Endothelial cell of umbilical vein (primary cell): Measurements from ENCODE around the gene ALDH3A2. TPM values are rescaled to one million over a fixed set of nuclear protein-coding genes. Genes with fewer than 3 reads are reported as not detected.

ENCODE experiments used
- BruUV-seq: library from RNA; stranded (reverse); fragments of 400-500 nt; replicated peaks from 2 replicates; lab custom pipeline; 2021; lab: Mats Ljungman, UMichigan
- CTCF ChIA-PET: fragments of 300-600, 350-600 bp; sonication (Branson Sonifier 250); formaldehyde crosslinking; loops from one replicate; lab custom pipeline; 2021; ENCODE audit warnings: antibody characterized with exemption, inconsistent platforms; lab: Charles Lee
- POLR2A ChIA-PET: fragments of 300-600, 350-600 bp; sonication (Branson Sonifier 250); formaldehyde crosslinking; loops from one replicate; lab custom pipeline; 2021; ENCODE audit warnings: antibody characterized with exemption, inconsistent platforms; lab: Charles Lee
- DNase-seq: peaks from one replicate; pipeline ENCODE4 v3.0.0-alpha.2; 2011; ENCODE audit warnings: low read depth, low spot score
- FAIRE-seq: peaks from 2 replicates; lab custom pipeline; 2011; peaks lifted over from hg19 to GRCh38; lab: Jason Lieb, UNC
- H2AFZ ChIP-seq: 2 replicates; pipeline ENCODE4 v1.6.0; 2012; ENCODE audit warnings: low read depth, low read length, control low read depth, inconsistent platforms
- H3K27ac ChIP-seq: 2 replicates; pipeline ENCODE4 v1.5.1; 2011; ENCODE audit warnings: low read depth, mild to moderate bottlenecking, control low read depth, low read length, moderate library complexity; ENCODE audit not compliant: insufficient read depth
- H3K27me3 ChIP-seq, 2 experiments: 2 replicates each; pipeline versions ENCODE4 v1.6.0 to v1.6.1; 2011; ENCODE audit warnings: low read length in 2 of 2, mixed read lengths in 1 of 2; ENCODE audit not compliant: control insufficient read depth in 2 of 2, insufficient read depth in 2 of 2
- H3K36me3 ChIP-seq, 2 experiments: 2 replicates in 1 of 2; 3 replicates in 1 of 2; pipeline ENCODE4 v1.5.1; 2011; ENCODE audit warnings: low read length in 2 of 2, mild to moderate bottlenecking in 1 of 2, moderate library complexity in 1 of 2; ENCODE audit not compliant: control insufficient read depth in 2 of 2, insufficient read depth in 2 of 2; ENCODE audit errors: extremely low read depth in 1 of 2
- H3K4me1 ChIP-seq: 3 replicates; pipeline ENCODE4 v1.5.1; 2011; ENCODE audit warnings: mild to moderate bottlenecking, low read length; ENCODE audit not compliant: control insufficient read depth, insufficient read depth; ENCODE audit errors: extremely low read depth
- H3K4me2 ChIP-seq: 2 replicates; pipeline ENCODE4 v1.6.1; 2011; ENCODE audit warnings: low read length, control low read depth, mixed read lengths; ENCODE audit not compliant: insufficient read depth
- H3K4me3 ChIP-seq, 3 experiments: fragments of 200-600 bp in 1 of 3; sonication (generic), shearing (Covaris generic) in 1 of 3; replicated peaks in 1 of 3; 2 replicates each; pipeline ENCODE4 v1.5.1; 2011 to 2016; ENCODE audit warnings: control low read depth in 3 of 3, low read length in 3 of 3, mild to moderate bottlenecking in 2 of 3, inconsistent platforms in 1 of 3, low read depth in 1 of 3, moderate library complexity in 1 of 3; ENCODE audit not compliant: insufficient read depth in 1 of 3
- H3K79me2 ChIP-seq: 2 replicates; pipeline ENCODE4 v1.6.0; 2012; ENCODE audit warnings: low read length, inconsistent platforms; ENCODE audit not compliant: control insufficient read depth, insufficient read depth
- H3K9ac ChIP-seq: replicated peaks from 2 replicates; pipeline ENCODE3; 2011; ENCODE audit warnings: low read length, control low read depth; ENCODE audit not compliant: insufficient read depth; ENCODE audit errors: extremely low read depth
- H3K9me1 ChIP-seq: replicated peaks from 3 replicates; pipeline ENCODE4 v1.6.0; 2011; ENCODE audit warnings: mild to moderate bottlenecking, low read length; ENCODE audit not compliant: control insufficient read depth, insufficient read depth; ENCODE audit errors: extremely low read depth
- H3K9me3 ChIP-seq: replicated peaks from 2 replicates; pipeline ENCODE4 v1.5.1; 2012; ENCODE audit warnings: low read length, inconsistent platforms; ENCODE audit not compliant: control insufficient read depth, insufficient read depth
- H4K20me1 ChIP-seq: replicated peaks from 2 replicates; pipeline ENCODE3; 2011; ENCODE audit warnings: mild to moderate bottlenecking, low read length; ENCODE audit not compliant: control insufficient read depth, insufficient read depth; ENCODE audit errors: extremely low read depth
- EZH2 ChIP-seq: IDR thresholded peaks from 2 replicates; pipeline ENCODE4 v1.6.1; 2012; ENCODE audit warnings: borderline replicate concordance, low read depth, mild to moderate bottlenecking, moderate library complexity, low read length, inconsistent platforms; ENCODE audit not compliant: severe bottlenecking
- FOS ChIP-seq: IDR thresholded peaks from 2 replicates; pipeline ENCODE4 v1.6.1; 2011; ENCODE audit warnings: mild to moderate bottlenecking, low read length, moderate library complexity, borderline replicate concordance; ENCODE audit not compliant: insufficient read depth
- GATA2 ChIP-seq: IDR thresholded peaks from 2 replicates; pipeline ENCODE4 v1.7.0; 2011; ENCODE audit warnings: low read depth, mild to moderate bottlenecking, moderate library complexity, mixed read lengths, low read length; ENCODE audit not compliant: insufficient read length, insufficient read depth
- JUN ChIP-seq: IDR thresholded peaks from 2 replicates; pipeline ENCODE4 v1.6.1; 2011; ENCODE audit warnings: borderline replicate concordance, low read depth; ENCODE audit not compliant: insufficient read length, insufficient read depth
- MYC ChIP-seq: IDR thresholded peaks from one replicate; pipeline ENCODE4 v1.6.1; 2011; ENCODE audit warnings: mild to moderate bottlenecking, low read depth, low read length
- POLR2A ChIP-seq: IDR thresholded peaks from 2 replicates; pipeline ENCODE4 v1.6.1; 2012; ENCODE audit warnings: low read depth, mild to moderate bottlenecking, control low read depth, low read length
- POLR2AphosphoS5 ChIP-seq: IDR thresholded peaks from 2 replicates; pipeline ENCODE4 v1.6.1; 2012; ENCODE audit warnings: low read depth, mild to moderate bottlenecking, control low read depth, low read length, moderate library complexity; ENCODE audit not compliant: insufficient read depth
- dilution Hi-C: fragments of 300-500 bp; cut with MboI; formaldehyde crosslinking; loops from one replicate; pipeline ENCODE4 v1.15.0; 2019; ENCODE audit warnings: low sequenced_read_pairs; ENCODE audit not compliant: extremely low pct_ligation_motif_present
- intact Hi-C: fragments of 100-400 bp; cut with micrococcal nuclease; formaldehyde crosslinking; loops from one replicate; pipeline ENCODE4 v1.10.0; 2022
- polyA plus RNA-seq, 4 experiments: library from polyadenylated mRNA; depleted of rRNA in 3 of 4; stranded (reverse) in 3 of 4; unstranded in 1 of 4; fragments of >200 nt; gene quantifications; 2 replicates each; pipeline versions ENCODE4 v1.2.1 to v1.2.3, GENCODE V29; 2011 to 2012; ENCODE audit warnings: missing spikeins in 1 of 4
- total RNA-seq: library from RNA; stranded (reverse); gene quantifications from 2 replicates; pipeline ENCODE4 v1.2.3, GENCODE V29; 2021
- TF ChIP-seq, protein P1 (sequence below), 2 donors: IDR thresholded peaks; 1 replicate in 1 of 2; 2 replicates in 1 of 2; pipeline ENCODE4 v1.5.1; 2011; ENCODE audit warnings: low read length in 2 of 2, mild to moderate bottlenecking in 2 of 2, moderate library complexity in 2 of 2, control low read depth in 1 of 2, inconsistent platforms in 1 of 2, low read depth in 1 of 2; ENCODE audit not compliant: insufficient read depth in 1 of 2; ENCODE audit errors: extremely low read depth in 1 of 2
- TF ChIP-seq, protein P2 (sequence below): IDR thresholded peaks from 2 replicates; pipeline ENCODE4 v1.6.1; 2011; ENCODE audit not compliant: insufficient read depth, insufficient read length

ALDH3A2 gene
- total and polyA plus RNA-seq, 2 donors (not counting 3 experiments of a cell fraction or from before 2014, with no cell fraction given) = 16.7 to 36.5 TPM

DNA sequence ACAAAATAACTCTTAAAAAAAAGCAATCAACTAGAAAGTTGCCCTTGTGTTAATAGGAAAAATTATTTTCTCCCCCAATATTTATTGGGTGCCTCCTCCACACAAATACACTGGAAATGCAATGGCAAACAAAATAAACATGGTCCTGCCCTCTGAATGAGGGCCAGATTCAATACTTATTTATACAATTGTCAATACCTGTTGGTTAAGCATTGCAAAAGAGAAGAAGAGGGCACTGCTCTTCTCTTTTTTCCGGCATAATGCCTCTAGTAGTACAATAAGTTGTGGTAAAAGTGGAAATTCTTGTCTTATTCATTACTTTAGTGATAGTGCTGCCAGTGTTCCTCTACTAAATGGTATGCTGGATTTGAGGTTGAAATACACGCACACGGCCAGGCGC lies 22.5 kb upstream of the ALDH3A2 start:
- H3K4me1 ChIP-seq = no peaks in the 10 kb centered on the region
- H3K4me3 ChIP-seq = no peak overlapping the region
- no peaks in the 10 kb centered on the region for H4K20me1 ChIP-seq
- no peak for FAIRE-seq
- no peak overlapping the region for H2AFZ ChIP-seq
- no peak overlapping the region for H3K27ac ChIP-seq
- H3K4me2 ChIP-seq = no peak overlapping the region
- intact Hi-C loops = no loop called here
- peaks cover 0 to 5% of the 10 kb centered on the region in 2 experiments for H3K27me3 ChIP-seq
- no peaks in the 10 kb centered on the region for H3K9me1 ChIP-seq
- no TSS peak for BruUV-seq
- no peaks in the 10 kb centered on the region for H3K36me3 ChIP-seq
- H3K9ac ChIP-seq = no peak overlapping the region
- POLR2A ChIA-PET = no interaction called here
- dilution Hi-C loops = no loop called here
- TF ChIP-seq FOS (no peak), POLR2AphosphoS5 (no peak), GATA2 (no peak), JUN (no peak), POLR2A (no peak), MYC (no peak), EZH2 (no peak)
- TF ChIP-seq, protein P1, sequence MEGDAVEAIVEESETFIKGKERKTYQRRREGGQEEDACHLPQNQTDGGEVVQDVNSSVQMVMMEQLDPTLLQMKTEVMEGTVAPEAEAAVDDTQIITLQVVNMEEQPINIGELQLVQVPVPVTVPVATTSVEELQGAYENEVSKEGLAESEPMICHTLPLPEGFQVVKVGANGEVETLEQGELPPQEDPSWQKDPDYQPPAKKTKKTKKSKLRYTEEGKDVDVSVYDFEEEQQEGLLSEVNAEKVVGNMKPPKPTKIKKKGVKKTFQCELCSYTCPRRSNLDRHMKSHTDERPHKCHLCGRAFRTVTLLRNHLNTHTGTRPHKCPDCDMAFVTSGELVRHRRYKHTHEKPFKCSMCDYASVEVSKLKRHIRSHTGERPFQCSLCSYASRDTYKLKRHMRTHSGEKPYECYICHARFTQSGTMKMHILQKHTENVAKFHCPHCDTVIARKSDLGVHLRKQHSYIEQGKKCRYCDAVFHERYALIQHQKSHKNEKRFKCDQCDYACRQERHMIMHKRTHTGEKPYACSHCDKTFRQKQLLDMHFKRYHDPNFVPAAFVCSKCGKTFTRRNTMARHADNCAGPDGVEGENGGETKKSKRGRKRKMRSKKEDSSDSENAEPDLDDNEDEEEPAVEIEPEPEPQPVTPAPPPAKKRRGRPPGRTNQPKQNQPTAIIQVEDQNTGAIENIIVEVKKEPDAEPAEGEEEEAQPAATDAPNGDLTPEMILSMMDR (IDR thresholded peaks at IDR 0.05; ENCODE audit: extremely low read depth in 1 of 2, insufficient read depth in 1 of 2, low read depth in 1 of 2, low read length in 2 of 2) = no peak
- TF ChIP-seq, protein P2, sequence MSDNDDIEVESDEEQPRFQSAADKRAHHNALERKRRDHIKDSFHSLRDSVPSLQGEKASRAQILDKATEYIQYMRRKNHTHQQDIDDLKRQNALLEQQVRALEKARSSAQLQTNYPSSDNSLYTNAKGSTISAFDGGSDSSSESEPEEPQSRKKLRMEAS = no peak
- no peaks in the 10 kb centered on the region for H3K79me2 ChIP-seq
- CTCF ChIA-PET = no interaction called here
- DNase-seq = no peak
- H3K9me3 ChIP-seq = no peaks in the 10 kb centered on the region
